Thyroid gland (tissue), 4 donors: ENCODE data around the gene COL26A1.

Experiments used
- CTCF ChIP-seq, 6 experiments: fragments of 200-600 bp in 3 of 6; fragments of 450-650 bp in 3 of 6; sonication (generic) in 3 of 6; IDR thresholded peaks; one replicate each; pipeline ENCODE4 v1.5.1; 2016 to 2019; ENCODE audit warnings: antibody characterized with exemption in 6 of 6, mild to moderate bottlenecking in 2 of 6, inconsistent platforms in 1 of 6, moderate library complexity in 1 of 6
- POLR2A ChIP-seq, 2 donors: fragments of 450-650 bp; IDR thresholded peaks; one replicate each; pipeline ENCODE4 v1.6.1; 2017; ENCODE audit warnings: antibody characterized with exemption in 2 of 2, mild to moderate bottlenecking in 2 of 2, moderate library complexity in 1 of 2

DNA sequence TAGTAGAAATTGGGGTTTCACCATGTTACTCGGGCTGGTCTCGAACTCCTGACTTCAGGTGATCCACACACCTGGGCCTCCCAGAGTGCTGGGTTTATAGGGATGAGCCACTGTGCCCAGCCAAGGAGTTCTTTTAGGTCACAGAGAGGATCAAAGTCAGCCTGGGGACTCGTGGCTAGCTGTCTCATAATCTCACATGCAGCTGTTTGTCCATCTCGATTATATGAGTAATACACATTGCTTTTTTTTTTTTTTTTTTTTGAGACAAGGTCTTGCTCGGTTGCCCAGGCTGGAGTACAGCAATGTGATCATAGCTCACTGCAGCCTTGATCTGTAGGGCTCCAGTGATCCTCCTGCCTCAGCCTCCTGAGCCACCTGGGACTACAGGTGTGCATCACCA is 43.3 kb upstream of the COL26A1 start:
- TF ChIP-seq POLR2A (IDR thresholded peaks at IDR 0.05) (no peak), CTCF (IDR thresholded peaks at IDR 0.05) (no peak)
